OCI-LY7 (cell line): ENCODE results near the gene CRIM1. TPM values are rescaled to one million over a fixed set of nuclear protein-coding genes. Genes with fewer than 3 reads are reported as not detected.

ENCODE experiments used
- BruUV-seq: library from RNA; stranded (reverse); fragments of 400-500 nt; replicated peaks from 2 replicates; lab custom pipeline; 2021; lab: Mats Ljungman, UMichigan
- CTCF ChIA-PET: fragments of 300-600 bp; sonication (Branson Sonifier 250); formaldehyde crosslinking; loops from one replicate; lab custom pipeline; 2022; ENCODE audit warnings: antibody characterized with exemption; ENCODE audit not compliant: unreplicated experiment; lab: Charles Lee
- POLR2A ChIA-PET: fragments of 300-600 bp; sonication (Branson Sonifier 250); formaldehyde crosslinking; loops from one replicate; lab custom pipeline; 2022; ENCODE audit warnings: antibody characterized with exemption; lab: Charles Lee
- DNase-seq: peaks from one replicate; pipeline ENCODE4 v3.0.0-alpha.2; 2015; ENCODE audit warnings: low spot score
- H2AFZ ChIP-seq: fragments of 200-600 bp; sonication (generic), shearing (Covaris generic); 2 replicates; pipeline ENCODE4 v1.6.1; 2014; ENCODE audit warnings: mild to moderate bottlenecking, antibody characterized with exemption, low read length, moderate library complexity
- H3K27ac ChIP-seq: fragments of 200-600 bp; sonication (generic); 2 replicates; pipeline ENCODE4 v1.5.1; 2014; ENCODE audit warnings: mixed run types, low read depth, mild to moderate bottlenecking, moderate library complexity, low read length, inconsistent platforms; ENCODE audit not compliant: poor library complexity, severe bottlenecking
- H3K36me3 ChIP-seq: fragments of 200-600 bp; sonication (generic); 2 replicates; pipeline ENCODE4 v1.6.1; 2014; ENCODE audit warnings: mild to moderate bottlenecking, antibody characterized with exemption, low read length, moderate library complexity, mixed read lengths; ENCODE audit not compliant: insufficient read depth
- H3K4me1 ChIP-seq: fragments of 200-600 bp; sonication (generic); 2 replicates; pipeline ENCODE4 v1.5.1; 2014; ENCODE audit warnings: mild to moderate bottlenecking, low read length; ENCODE audit not compliant: insufficient read depth, poor library complexity, severe bottlenecking
- H3K4me2 ChIP-seq: fragments of 200-600 bp; sonication (generic); 2 replicates; pipeline ENCODE4 v1.6.1; 2014; ENCODE audit warnings: mild to moderate bottlenecking, low read length
- H3K4me3 ChIP-seq: fragments of 200-600 bp; sonication (generic); 2 replicates; pipeline ENCODE4 v1.5.1; 2014; ENCODE audit warnings: mild to moderate bottlenecking, low read depth, low read length; ENCODE audit not compliant: poor library complexity, severe bottlenecking
- H3K79me2 ChIP-seq: fragments of 200-600 bp; sonication (generic); 2 replicates; pipeline ENCODE4 v1.6.1; 2016; ENCODE audit warnings: low read depth, mild to moderate bottlenecking, low read length, moderate library complexity, mixed read lengths; ENCODE audit not compliant: insufficient read depth
- H3K9me2 ChIP-seq: fragments of 200-600 bp; sonication (generic); 2 replicates; pipeline ENCODE4 v1.6.1; 2016; ENCODE audit warnings: mild to moderate bottlenecking, low read length, mixed read lengths; ENCODE audit not compliant: insufficient read depth
- H3K9me3 ChIP-seq: fragments of 200-600 bp; sonication (generic); 2 replicates; pipeline ENCODE4 v1.6.1; 2014; ENCODE audit warnings: mild to moderate bottlenecking, mixed run types, low read length, mixed read lengths
- H4K20me1 ChIP-seq: fragments of 200-600 bp; sonication (generic); 2 replicates; pipeline ENCODE4 v1.6.1; 2014; ENCODE audit warnings: mild to moderate bottlenecking, antibody characterized with exemption, low read length, moderate library complexity, mixed read lengths; ENCODE audit not compliant: insufficient read depth
- EZH2phosphoT487 ChIP-seq: fragments of 200-600 bp; sonication (generic); IDR thresholded peaks from 2 replicates; pipeline ENCODE4 v1.6.1; 2018; ENCODE audit warnings: low read depth, borderline replicate concordance, mild to moderate bottlenecking, mixed run types, antibody characterized with exemption, low read length, moderate library complexity, mixed read lengths
- intact Hi-C: fragments of 100-400 bp; cut with micrococcal nuclease; formaldehyde crosslinking; loops from one replicate; pipeline ENCODE4 v1.10.0; 2022; ENCODE audit not compliant: unreplicated experiment
- total RNA-seq, 2 experiments: library from RNA; depleted of rRNA in 1 of 2; stranded (reverse); fragments of >200 nt in 1 of 2; shearing (Covaris generic) in 1 of 2; gene quantifications; 2 replicates each; pipeline ENCODE4 v1.2.3, GENCODE V29; 2014 to 2022
- TF ChIP-seq, protein P1 (sequence below): fragments of 200-600 bp; sonication (generic); conservative IDR thresholded peaks from 2 replicates; pipeline ENCODE4 v1.5.1; 2014; ENCODE audit warnings: mild to moderate bottlenecking, antibody characterized with exemption, low read length, moderate library complexity, mixed read lengths

CRIM1 gene
- total RNA-seq, 2 experiments from 2014 or later: 37.0 to 47.4 TPM

DNA sequence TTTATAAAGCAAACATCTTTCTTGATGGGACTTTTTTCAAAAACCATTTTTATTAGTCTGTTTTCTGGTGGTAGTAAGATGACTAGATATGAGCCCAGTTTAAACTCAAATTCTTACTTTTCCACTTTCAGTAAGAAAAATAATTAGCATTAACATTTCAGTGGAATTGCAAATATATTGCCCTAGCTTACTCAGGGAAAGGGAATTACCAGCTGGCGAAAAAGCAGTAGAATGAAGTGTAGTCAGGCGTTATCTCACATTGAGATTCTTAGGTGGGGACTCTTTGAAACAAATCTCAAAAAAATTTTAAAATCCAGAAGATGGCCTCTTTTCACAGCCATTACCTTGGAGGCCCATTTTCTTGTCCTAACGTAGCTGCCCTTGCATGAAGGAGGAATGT, 65.8 kb downstream of the CRIM1 start:
- no peak for DNase-seq
- Histone ChIP-seq H3K4me2 (no peak overlapping the region), H4K20me1 (0 out of 2 replicates have a peak, but pooled peaks cover 7% of the 10 kb centered on the region), H3K79me2 (no peaks in the 10 kb centered on the region), H2AFZ (no peak overlapping the region), H3K36me3 (no peaks in the 10 kb centered on the region), H3K9me2 (no peaks in the 10 kb centered on the region), H3K9me3 (no peaks in the 10 kb centered on the region), H3K4me3 (no peak overlapping the region), H3K4me1 (no peaks in the 10 kb centered on the region), H3K27ac (no peak overlapping the region)
- ChIA-PET POLR2A (interaction anchor here (0.7 to 1.8 kb wide), 3 partner anchors 7 to 26 kb away, joined by 3 to 7 read pairs (median 3); no protein-coding TSS in a partner anchor), CTCF (no interaction called here)
- intact Hi-C loops: no loop called here
- no TSS peak for BruUV-seq
- no peak for TF ChIP-seq EZH2phosphoT487
- TF ChIP-seq, protein P1, sequence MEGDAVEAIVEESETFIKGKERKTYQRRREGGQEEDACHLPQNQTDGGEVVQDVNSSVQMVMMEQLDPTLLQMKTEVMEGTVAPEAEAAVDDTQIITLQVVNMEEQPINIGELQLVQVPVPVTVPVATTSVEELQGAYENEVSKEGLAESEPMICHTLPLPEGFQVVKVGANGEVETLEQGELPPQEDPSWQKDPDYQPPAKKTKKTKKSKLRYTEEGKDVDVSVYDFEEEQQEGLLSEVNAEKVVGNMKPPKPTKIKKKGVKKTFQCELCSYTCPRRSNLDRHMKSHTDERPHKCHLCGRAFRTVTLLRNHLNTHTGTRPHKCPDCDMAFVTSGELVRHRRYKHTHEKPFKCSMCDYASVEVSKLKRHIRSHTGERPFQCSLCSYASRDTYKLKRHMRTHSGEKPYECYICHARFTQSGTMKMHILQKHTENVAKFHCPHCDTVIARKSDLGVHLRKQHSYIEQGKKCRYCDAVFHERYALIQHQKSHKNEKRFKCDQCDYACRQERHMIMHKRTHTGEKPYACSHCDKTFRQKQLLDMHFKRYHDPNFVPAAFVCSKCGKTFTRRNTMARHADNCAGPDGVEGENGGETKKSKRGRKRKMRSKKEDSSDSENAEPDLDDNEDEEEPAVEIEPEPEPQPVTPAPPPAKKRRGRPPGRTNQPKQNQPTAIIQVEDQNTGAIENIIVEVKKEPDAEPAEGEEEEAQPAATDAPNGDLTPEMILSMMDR: no peak

DNA sequence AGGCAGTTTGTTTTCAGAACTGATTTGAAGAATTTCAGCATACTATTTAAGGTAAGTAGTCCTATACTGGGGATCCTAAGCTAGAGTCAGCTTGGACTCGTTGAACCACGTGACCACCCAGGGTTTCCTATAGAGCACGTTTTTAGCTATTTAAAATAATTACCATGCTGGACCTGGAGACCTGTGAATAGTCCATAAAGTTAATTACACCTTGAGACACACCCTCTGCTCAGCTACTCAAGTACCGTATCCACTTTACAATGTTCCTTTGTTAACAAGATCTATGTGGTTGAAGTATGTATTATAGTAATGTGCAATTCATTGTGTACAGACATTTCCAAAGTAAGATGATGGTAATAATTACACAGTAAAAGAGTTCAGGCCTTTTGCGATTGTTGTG, 67.6 kb downstream of the CRIM1 start:
- Histone ChIP-seq H4K20me1 (peaks cover 7% of the 10 kb centered on the region; the same call in 1 of the 2 replicates), H3K79me2 (no peaks in the 10 kb centered on the region), H3K4me2 (no peak overlapping the region), H3K27ac (no peak overlapping the region), H3K9me3 (no peaks in the 10 kb centered on the region), H3K36me3 (no peaks in the 10 kb centered on the region), H2AFZ (no peak overlapping the region), H3K9me2 (no peaks in the 10 kb centered on the region), H3K4me1 (no peaks in the 10 kb centered on the region), H3K4me3 (no peak overlapping the region)
- TF ChIP-seq EZH2phosphoT487: no peak
- TF ChIP-seq, protein P1: no peak
- no peak for DNase-seq
- intact Hi-C loops: no loop called here
- ChIA-PET POLR2A (interaction anchor here (0.7 to 2.0 kb wide), 8 partner anchors 9 to 38 kb away, joined by 3 to 7 read pairs (median 4); no protein-coding TSS in a partner anchor), CTCF (no interaction called here)
- BruUV-seq: no TSS peak

DNA sequence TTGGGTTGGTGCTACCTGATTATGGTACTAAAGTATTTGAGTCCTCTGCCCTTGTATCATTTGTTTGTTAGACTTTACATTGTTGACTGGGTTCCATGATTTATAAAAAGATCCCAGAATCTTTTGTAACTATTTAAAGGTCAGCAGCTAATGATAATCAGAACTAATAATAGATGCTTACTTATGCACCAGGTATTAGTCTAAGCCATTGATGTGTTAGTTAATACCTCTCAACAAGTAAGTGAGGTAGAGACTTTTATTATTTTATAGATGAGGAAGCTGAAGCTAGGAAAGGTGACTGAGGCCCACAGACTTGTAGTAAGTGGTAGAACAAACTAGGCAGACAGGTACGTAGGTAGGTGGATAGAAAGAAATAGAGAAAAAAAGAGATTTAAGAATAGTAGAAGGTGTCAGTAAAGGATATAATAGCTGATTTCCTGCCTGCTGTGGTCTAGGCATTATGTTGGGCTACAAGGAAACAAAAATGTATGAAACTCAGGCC, 68.1 kb downstream of the CRIM1 start:
- Histone ChIP-seq H3K4me2 (no peak overlapping the region), H4K20me1 (peaks cover 7% of the 10 kb centered on the region; the same call in 1 of the 2 replicates), H3K27ac (no peak overlapping the region), H3K36me3 (no peaks in the 10 kb centered on the region), H2AFZ (no peak overlapping the region), H3K4me1 (no peaks in the 10 kb centered on the region), H3K9me2 (no peaks in the 10 kb centered on the region), H3K9me3 (no peaks in the 10 kb centered on the region), H3K4me3 (no peak overlapping the region), H3K79me2 (no peaks in the 10 kb centered on the region)
- ChIA-PET CTCF (no interaction called here), POLR2A (interaction anchor here (0.7 to 2.0 kb wide), 5 partner anchors 10 to 38 kb away, joined by 3 to 6 read pairs (median 3); no protein-coding TSS in a partner anchor)
- TF ChIP-seq, protein P1: no peak
- TF ChIP-seq EZH2phosphoT487: no peak
- no peak for DNase-seq
- intact Hi-C loops: no loop called here
- BruUV-seq: no TSS peak
